Esophagus mucosa (tissue), 1 donor: ENCODE measurements around the gene RABL2A. TPM values are rescaled to one million over a fixed set of nuclear protein-coding genes. Genes with fewer than 3 reads are reported as not detected.
"Not testable (repeated sequence)": the region's sequence is repeated elsewhere in the genome, so short reads cannot be mapped to it uniquely, and the experiment has no call there.

Source experiments
- ATAC-seq: fragments of 200-7000 bp; cut with Tn5 transposase; one replicate; pipeline ENCODE4 v1.9.1; 2020
- total RNA-seq: library from RNA; stranded (reverse); gene quantifications from one replicate; pipeline ENCODE4 v1.2.4, GENCODE V29; 2023
- donor health status: DM: yes; HTN: yes; CAD: no.

The RABL2A gene
- total RNA-seq, 1 donor from 2014 or later = 5.3 TPM

DNA sequence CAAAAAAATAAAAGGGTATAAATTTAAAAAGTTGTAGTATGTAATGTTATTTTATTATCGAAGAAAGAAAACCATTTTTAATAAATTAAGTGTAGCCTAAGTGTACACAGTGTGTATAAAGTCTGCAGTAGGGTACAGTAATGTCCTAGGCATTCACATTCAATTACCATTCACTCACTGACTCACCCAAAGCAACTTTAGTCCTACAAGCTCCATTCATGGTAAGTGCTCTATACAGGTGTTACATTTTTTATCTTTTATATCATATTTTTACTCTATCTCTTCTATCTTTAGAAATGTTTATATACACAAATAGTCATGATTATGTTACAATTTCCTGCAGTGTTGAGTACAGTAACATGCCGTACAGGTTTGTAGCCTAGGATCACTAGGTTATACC lies 59.5 kb downstream of the RABL2A start:
- ATAC-seq = no peak

DNA sequence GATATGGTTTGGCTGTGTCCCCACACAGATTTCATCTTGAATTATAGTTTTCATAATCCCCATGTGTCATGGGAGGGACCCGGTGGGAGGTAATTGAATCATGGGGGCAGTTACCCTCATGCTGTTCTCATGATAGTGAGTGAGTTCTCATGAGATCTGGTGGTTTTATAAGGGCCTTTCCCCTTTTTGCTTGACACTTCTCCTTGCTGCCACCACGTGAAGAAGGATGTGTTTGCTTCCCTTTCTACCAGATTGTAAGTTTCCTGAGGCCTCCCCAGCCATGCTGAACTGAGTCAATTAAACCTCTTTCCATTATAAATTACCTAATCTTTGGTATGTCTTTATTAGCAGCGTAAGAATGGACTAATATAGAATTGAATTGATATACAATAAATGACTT lies 63.8 kb downstream of the RABL2A start:
- ATAC-seq = not testable (repeated sequence)

Other genes with a start within 250 kb of the RABL2A start
- 25.5 TPM for gene ZNG1B, start 189.6 kb upstream of the RABL2A start, total RNA-seq
- 0.16 TPM for gene FOXD4L1, start 128.6 kb upstream of the RABL2A start, total RNA-seq
- 48.0 TPM for gene SLC35F5, start 129.4 kb downstream of the RABL2A start, total RNA-seq